AG20443 (cell line): ENCODE measurements around the gene CDHR3.

Experiments
- DNase-seq: peaks from one replicate; pipeline ENCODE4 v3.0.0; 2012; ENCODE audit warnings: low spot score, mixed read lengths

The CDHR3 gene

DNA sequence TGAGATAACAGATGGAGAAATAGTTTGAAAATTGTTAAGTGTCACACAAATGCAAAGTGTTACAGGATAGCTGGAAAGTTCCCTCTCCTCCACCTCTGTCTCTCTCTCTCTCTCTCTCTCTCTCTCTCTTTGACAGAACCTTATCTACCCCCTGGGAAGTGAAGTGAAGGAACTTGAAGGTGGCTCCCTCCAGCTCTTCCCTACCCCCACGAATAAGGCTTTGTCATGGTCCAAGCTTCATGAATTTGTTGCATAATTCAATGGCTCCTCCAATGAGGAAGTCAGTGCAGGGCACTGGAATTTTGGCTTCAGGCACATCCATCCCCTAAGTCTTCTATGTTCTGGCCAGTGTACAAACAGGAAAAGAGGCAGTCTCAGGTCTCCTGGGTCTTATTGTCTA is 66.4 kb downstream of the CDHR3 start:
- DNase-seq, result no peak

DNA sequence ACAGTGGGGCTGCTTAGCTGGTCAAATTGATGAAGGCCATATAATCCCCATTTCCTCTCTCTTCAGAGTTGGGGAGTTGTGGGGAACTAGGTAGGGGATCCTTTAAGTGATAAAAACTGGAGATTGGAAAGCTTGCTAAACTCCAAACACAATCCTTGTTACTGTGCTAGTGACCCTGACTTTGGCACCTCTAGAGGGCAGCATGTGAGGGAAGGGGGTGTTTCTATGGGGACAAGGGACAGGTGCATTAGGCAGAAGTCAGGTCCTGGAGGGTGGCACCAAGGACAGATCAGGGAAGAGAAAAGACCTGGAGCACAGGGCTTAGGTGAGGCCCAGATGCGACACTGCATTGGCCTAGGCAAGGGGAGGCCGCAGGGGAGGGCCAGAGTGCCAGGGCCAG is 66.9 kb downstream of the CDHR3 start:
- DNase-seq, result no peak

DNA sequence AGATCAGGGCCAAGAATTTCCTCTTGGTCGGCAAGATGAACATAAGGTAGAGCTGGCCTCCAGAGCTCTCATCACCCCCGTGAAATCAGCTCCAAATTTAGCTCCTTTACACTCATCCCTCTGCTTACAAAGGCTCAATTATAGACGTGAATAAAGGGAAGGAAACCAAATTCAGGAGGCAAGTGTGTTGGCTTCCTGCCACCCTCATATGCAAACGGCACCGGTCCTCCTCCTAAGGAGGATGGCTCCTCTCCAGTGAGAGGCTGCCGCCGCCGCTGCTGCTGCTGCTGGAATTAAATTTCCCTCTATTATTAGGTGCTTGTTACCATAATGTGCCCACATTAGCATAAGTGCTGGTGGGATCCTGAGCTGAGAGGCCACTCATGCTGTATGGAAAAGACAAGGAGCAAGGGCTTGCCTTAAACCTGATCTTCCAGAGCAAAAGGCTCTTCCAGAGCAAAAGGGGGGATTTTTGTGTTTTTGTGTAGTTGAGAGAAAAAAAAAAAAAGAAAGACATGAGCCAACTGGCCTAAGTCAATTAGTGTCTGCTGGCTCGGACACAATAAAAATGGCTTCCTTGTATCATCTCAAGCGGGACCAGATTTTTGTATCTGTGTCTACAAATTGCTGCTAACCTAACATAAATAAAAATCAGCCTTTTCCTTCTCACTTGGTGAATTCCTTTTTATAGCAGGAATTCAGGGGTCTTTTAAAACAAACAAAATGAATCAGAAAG is 68.4 kb downstream of the CDHR3 start:
- no peak for DNase-seq

DNA sequence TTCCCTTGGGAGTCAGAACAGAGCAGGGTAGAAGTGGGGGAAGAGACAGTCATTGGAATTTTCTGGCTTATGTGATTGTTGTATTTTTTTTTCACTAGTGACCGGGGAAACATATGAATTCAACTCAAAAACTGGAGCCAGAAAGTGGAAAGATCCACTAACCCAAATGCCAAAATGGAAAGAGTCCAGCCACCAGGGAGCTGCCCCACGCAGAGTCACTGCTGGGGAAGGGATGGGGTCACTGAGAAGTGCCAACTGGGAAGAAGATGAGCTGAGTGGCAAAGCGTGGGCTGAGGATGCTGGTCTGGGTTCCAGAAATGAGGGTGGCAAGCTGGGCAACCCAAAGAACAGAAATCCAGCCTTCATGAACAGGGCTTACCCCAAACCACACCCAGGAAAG is 69.2 kb downstream of the CDHR3 start:
- DNase-seq, result no peak

DNA sequence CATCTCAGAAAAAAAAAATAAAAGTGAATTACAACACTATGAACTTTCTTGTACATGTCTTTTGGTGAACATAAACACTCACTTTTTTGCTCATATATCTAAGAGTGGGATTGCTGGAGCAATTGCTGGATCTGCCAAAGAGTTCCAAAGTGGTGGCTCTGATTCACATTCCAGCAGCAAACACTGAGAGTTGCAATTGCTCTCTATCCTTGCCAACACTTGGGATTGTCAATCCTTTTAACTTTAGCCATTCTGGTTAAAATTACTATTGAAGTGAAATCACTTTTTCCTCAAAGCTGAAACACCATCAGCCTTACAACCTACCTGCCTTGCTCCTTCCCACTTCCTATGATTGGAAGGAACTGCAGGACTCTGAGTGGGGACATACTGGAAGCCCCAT is 70.7 kb downstream of the CDHR3 start:
- DNase-seq, result no peak

DNA sequence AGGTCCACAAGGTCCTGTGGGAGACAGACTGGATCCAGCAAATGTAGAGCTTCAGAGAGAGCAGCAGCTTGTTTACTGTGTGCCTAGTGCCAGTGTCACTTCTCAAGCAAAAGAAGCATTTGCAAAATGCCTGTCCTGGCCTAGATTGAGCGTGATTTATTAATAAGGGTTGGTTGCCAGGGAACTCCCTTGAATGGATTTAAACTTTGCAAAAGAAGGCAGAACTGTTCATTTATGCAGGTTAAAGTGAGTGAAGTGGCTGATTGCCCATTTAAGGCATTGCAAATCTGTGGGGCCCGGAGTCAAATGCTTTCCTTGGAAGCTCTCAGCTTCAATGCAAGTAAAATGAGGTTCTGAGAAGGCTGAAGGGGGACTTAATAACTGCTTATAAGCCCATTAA is 71.3 kb downstream of the CDHR3 start:
- no peak for DNase-seq

DNA sequence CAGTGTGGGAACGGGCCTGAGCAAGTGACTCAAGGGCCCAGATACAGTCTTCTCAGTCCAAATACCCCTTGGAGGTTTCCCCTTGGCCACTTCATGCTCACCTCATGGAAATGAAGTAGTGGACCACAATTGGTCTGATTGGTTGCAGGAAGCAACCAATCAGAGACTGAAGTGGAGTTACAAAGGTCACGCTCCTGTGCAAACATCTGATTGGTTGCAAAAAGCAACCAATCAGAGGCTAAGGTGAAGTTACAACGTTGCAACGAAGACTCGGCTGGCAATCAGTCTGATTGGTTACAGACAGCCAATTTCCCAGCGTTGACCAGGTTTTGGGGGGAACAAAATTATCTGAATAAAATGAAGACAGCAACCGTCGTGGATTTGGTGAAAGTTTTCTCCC is 72.5 kb downstream of the CDHR3 start:
- no peak for DNase-seq

DNA sequence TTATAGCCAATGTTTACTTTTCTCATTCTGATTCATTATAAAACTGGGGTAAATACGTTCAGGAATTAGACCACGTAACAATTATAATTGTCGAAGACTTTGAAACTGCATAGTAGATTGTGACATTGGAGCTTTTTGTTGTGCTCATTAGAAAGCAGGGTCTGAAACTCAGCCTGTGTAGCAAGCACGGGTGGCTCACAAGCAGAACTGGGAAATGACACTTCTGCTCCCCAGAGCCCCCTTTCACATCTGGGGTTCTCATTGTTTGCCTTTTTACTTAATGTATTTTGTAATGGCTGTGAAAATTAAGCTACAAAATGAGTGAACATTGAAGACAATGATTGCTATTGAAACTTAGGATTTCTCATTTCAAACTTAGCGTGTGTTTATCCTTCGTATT is 72.9 kb downstream of the CDHR3 start:
- DNase-seq, result no peak

DNA sequence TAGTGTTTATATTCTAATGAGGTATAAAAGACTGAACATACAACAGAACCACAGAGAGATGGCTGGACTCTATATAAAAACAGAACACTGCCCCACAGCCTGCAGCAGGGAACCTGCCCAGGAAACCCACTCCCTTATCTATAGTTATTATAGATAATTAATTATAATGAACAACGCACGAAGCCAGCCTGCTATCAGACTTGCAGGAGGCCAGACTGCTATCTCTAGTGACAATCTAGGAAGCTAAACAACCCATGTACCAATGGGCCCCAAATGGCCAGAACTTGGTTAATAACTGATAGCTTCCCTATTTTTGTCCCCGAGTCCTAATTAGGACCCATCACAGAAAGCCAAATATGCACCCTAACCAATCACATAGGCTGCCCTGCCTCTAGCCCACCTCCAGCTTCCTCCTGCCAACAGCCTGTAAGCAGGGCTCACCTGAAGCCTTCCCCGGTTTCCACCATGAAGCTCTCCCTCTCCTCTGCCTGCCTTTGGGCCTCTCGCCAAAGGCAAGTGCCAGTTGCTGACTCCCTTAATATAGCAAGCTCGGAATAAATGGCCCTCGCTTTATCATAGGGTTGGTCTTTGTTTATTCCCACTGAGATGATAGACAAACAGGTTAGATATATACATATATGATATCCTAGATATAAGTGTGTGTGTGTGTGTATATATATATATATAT is 74.6 kb downstream of the CDHR3 start:
- no peak for DNase-seq

DNA sequence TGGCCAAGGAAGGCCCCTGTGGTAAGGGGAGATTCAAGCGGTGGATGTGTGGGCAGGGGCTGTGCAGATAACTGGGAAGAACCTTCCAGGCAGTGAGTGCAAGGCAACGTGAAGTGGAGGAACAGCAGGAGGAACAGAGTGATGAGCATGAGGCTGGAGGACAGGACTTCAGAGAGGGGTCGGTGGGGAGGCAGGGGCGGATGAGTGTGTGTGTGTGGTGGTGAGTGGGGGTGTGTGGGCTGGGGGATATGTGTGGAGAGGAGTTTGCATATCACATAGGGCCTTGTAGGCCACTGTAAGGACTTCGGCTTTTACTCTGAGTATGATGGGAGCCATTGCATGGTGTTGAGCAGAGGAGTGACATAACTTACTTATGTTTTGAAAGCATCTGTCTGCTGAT is 75.2 kb downstream of the CDHR3 start:
- no peak for DNase-seq

DNA sequence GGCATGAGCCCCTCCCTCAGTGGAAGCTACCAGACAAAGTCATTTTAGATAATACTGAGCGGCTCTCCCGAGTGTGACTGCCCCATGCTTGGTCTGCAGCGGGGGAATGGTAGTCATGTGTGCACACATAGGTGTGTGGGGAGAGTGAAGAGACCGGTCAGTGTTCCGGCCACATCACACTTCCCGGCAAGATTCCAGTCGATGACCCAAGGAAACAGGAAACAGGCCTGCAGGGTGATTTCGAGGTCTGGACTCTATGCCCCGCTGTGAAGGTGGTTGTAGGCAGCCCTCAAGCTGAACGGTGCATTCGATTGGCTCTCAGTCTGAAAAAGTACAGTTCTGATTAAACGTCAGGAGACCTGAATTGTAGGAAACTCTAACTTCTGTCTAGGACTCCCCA is 75.9 kb downstream of the CDHR3 start:
- DNase-seq, result no peak

DNA sequence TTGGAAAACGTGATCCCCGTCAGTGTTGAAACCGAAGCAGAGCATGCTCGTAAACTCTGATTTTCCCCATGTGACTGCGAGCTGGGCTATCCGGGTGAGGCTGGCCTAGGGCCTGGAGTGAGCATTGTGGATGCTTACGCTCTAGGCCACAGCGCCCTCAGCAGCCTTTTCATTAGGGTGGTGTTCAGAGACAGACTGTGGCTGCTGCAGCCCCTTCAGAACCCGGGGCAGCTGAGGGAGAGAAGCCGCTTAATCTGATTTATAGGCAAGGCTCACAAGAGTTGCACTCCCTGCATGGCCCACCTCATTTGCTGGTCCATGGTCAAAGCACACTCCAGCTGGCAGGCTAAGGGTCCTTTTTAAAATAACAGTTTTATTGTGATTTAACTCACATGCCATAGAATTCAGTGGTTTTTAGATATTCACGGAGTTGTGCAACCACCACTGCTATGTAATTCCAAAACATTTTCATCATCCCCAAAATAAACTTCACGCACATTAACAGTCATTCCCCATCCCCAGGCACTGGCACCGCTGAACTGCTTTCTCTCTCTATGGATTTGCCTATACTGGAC is 76.5 kb downstream of the CDHR3 start:
- DNase-seq, result peak; percentile 78

DNA sequence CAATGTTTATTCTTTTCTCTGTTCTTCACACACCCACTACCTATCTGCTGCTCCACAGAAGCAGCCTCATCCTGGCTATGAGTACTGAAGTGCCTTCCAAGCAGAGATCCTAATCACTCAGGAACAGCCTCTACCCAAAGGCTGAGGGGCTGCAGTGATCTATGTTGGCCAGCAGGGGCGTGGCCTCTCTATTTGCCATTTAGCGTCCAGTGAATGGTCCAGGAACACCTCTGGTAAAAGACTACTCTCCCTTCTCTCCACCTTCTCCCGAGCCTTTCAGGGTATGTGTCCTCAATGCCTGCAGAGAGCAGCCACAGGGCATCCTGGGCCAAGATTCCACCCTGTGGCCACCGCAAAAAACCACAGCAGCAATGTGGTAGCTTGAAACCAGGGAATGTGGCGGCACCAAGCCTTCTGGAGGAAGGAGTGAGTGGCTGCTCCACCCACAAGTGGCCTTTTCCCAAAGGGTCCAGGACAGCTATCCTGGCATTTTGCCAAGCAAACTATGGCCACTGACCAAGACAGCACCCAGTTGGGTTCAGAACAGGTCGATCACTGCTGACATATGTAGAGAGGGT is 78.2 kb downstream of the CDHR3 start:
- DNase-seq, result peak; percentile 42

DNA sequence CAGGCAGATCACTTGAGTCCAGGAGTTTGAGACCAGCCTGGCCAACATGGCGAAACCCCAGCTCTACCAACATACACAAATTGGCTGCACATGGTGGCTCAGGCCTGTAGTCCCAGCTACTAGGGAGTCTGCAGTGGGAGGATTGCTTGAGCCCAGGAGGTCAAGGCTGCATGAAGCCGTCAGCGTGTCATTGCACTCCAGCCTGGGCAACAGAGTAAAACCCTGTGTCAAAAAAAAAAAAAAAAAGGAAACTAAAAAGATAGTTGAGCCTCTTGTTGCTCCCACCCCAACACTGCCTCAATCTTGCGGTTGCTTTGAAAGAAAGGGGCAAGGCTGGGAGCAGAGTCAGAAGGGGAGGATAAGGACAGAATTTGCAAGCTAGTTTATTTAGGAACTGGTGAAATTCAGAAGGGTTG is 79.1 kb downstream of the CDHR3 start:
- DNase-seq, result no peak

DNA sequence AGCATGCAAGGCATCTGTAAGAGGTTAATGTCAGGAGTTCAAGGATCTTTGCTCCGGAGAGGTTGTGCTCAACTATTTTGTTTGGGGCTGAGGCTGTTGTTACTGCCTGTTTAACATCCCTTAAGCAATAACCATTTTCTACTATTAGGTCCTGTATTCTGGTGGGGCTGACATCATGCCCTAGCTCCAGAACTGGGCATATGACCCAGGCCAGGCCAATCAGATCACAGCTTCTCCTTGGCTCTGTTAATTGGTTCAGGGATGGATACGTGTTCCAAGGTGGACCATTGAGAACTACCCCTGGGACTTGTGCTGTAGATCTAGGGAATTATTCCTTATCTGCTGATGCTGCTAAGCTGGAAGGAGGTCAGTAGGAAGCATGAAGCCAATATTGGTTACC is 82.1 kb downstream of the CDHR3 start:
- no peak for DNase-seq

DNA sequence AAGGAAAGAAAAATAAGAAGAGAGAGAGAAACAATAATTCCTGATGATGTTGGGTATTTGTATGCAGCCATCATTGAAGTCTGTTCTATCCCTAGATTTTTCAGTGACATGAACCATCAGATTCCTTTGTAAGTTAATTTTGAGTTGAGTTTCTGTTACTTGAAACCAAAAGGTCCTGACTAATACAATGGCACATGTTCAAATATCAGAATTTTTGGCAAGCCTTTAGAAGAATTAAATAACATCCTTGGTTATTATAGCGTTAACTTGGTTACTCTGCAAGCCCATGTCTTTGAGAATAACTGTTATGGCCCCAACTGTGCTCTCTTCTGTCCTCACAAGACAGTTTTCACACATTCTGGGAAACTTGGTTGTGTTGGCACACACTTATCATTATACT is 82.5 kb downstream of the CDHR3 start:
- no peak for DNase-seq

DNA sequence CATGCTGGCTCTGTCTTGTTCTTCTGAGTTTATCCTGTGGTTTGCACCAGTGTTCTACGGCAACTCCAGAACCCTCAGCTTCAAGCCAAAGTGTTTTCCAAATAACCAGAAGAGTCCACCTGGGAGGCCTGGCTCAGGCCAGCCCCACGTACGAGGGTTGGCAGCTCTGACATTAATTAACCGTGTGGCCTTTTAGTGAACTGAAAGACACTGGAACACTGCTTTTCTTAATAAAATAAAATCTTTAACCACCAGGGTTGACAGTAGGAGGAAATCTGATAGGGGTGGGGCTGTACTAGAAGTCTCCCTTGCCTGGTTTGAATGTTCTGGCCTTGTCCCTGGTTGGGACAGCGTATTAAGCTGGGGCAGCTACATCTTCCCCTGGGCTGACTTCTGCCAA is 84.1 kb downstream of the CDHR3 start:
- no peak for DNase-seq

DNA sequence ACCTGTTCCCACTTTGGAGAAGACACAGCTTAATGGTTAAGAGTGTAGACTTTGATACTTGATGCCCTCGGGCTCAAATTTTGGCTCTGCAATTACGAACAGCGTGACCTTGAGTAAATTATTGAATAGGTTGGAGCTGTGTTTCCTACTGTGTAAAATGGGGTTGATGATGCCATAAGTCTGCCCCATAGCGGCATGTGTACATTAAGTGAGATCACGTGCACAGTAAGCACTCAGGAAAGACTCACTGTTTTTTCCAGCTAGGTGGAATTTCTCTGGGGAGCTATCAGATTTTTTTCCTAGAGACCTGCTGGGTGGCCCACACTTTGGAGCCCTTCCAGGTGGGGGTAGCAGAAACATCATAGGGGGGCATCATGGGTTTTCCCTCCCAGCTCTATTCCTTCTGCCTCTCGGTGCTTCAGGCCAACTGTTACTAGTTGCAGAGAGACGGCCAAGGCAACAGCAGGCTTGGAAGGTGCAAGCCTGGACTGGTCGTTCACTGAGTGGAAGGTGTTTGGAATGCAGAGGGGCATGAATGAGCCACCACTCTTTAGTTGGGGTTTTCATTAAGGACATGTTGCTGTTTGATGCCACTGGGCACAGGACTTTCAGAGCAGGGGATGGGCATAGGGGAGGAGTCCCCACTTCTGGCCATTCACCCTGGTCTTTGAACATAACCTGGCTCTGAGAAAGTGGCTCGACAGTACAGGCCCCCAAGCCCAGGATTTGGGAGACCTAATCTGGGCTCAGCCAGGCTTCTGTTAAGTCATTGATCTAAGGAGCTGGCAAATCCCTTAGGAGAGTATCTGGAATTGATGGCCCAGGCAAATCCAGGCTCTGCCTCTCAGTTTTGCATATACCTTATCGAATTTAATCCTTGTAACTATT is 85.0 kb downstream of the CDHR3 start:
- no peak for DNase-seq

DNA sequence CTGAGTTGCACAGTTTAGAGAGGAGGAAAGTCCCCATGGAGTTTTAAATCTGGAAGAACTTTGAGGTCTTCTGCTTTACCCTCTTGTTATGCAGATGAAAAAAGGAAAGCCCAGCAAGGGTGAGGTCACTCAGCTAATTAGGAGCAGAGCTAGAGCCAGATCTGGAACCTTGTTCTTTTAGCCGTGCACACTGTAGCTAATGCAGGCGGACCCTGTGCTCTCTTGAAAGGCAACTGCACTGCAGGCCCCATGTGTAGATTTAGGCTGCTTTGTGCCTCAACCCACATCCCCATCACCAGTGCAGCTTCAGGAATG is 85.6 kb downstream of the CDHR3 start:
- DNase-seq, result no peak

DNA sequence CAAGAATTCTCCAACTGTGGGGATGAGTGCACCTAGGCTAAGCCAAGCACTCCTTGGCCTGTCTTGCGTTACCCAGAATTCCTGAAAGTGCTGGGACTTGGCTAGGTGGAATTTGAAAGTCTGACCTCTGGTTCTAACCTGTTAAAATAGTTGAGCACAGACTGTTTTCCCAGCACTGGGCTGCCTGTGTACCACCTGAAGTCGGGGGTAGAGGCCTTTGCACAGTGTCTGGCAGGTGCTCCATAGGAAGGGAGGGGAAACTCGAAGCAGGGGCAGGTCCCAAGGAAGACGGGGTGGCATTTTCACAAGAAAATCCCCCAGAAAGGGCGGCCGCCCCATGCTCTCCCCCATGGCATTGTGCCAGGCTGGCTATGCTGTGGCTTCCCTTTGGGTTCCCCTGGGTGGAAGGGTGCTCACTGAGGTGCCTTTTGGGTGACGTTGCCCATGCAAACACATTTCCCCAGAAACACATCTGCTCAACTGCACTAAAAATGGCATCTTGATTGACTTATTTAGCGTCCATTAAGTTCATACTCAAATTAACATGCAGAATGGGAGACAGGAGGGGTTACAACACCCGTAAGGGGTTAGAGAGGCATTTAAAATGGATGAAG is 86.2 kb downstream of the CDHR3 start:
- DNase-seq, result no peak

DNA sequence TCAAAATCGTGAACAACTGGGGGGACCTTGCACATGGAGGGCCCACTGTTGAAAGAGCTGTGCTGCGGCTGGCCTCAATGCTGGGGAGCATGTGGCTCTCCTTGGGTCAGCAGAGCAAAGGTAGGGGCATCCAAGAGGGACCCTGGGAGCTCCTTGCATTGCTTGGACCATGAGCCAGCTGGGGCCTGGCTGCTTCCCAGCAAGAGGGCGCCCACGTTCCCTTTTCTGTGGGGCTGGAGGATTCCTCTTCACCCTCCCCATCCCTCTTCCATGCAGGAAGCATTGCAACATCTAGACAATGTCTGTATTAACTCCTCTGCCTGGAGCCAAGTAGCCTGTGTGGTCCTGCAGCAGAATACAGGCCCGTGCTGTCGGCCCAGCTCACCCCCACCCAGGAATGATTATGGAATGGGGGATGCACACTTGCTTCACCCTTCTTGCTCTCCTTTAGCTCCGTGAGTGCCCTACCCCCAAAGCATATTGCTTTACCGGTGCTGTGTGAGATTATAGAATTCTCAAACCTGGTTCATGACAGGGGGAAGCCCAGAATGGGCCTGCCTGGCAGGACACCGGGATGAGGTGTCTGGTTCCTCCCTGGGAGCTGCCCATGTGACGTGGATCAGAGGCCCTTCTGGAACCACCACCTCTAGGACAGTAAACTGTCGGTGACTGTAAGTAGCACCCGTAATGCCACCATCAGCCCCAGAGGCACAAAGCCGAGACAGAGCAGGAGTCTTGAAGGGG is 87.1 kb downstream of the CDHR3 start:
- peak; percentile 76 for DNase-seq
